Psoas muscle (tissue), 8 donors: Measurements from ENCODE around the gene RFC4. TPM values are rescaled to one million over a fixed set of nuclear protein-coding genes. Genes with fewer than 3 reads are reported as not detected.
"Not testable (repeated sequence)": the region's sequence is repeated elsewhere in the genome, so short reads cannot be mapped to it uniquely, and the experiment has no call there.

Experiments used
- ATAC-seq, 4 donors: fragments of 200-7000 bp; cut with Tn5 transposase; one replicate each; pipeline ENCODE4 v1.9.1; 2020; ENCODE audit warnings: moderate library complexity in 3 of 4, mild to moderate bottlenecking in 2 of 4
- DNase-seq, 2 donors: peaks; one replicate each; pipeline ENCODE4 v3.0.0-alpha.2; 2020
- H3K27ac ChIP-seq: fragments of 200-600 bp; one replicate; pipeline ENCODE4 v1.8.0; 2022
- H3K27me3 ChIP-seq, 3 donors: fragments of 200-600 bp in 1 of 3; one replicate each; pipeline versions ENCODE4 v1.6.1 to v1.8.0; 2013 to 2022; ENCODE audit warnings: low read length in 2 of 3, mild to moderate bottlenecking in 2 of 3, moderate library complexity in 1 of 3; ENCODE audit not compliant: insufficient read depth in 3 of 3
- H3K36me3 ChIP-seq, 2 donors: fragments of 200-600 bp in 1 of 2; one replicate each; pipeline versions ENCODE4 v1.6.1 to v1.8.0; 2013 to 2022; ENCODE audit warnings: low read depth in 1 of 2, mild to moderate bottlenecking in 1 of 2, moderate library complexity in 1 of 2; ENCODE audit not compliant: insufficient read depth in 1 of 2
- H3K4me1 ChIP-seq: fragments of 200-600 bp; one replicate; pipeline ENCODE4 v1.8.0; 2022
- H3K4me3 ChIP-seq: fragments of 200-600 bp; one replicate; pipeline ENCODE4 v1.8.0; 2022; ENCODE audit warnings: mild to moderate bottlenecking
- H3K9me3 ChIP-seq: fragments of 200-600 bp; one replicate; pipeline ENCODE4 v1.8.0; 2022
- CTCF ChIP-seq: fragments of 200-600 bp; IDR thresholded peaks from one replicate; pipeline ENCODE4 v1.8.0; 2022; ENCODE audit warnings: antibody characterized with exemption
- WGBS, 3 donors: extraction: QIAGEN DNeasy Blood & Tissue Kit; methylation state at CpG; one replicate each; pipeline versions ENCODE4 v1.1.6 to v1.1.7; 2013; 5-methylcytosine and 5-hydroxymethylcytosine counted together
- intact Hi-C, 2 donors: fragments of 100-400 bp; cut with DNase I; formaldehyde crosslinking; loops; one replicate each; pipeline versions ENCODE4 v1.11.0 to v1.14.2; 2022
- long read RNA-seq, 2 donors: library from polyadenylated mRNA; unstranded; transcript quantifications; one replicate each; pipeline ENCODE4 v2.0.0, GENCODE V29; 2021
- polyA plus RNA-seq, 3 donors: library from polyadenylated mRNA; stranded (reverse); fragments of 200-250 nt; gene quantifications; one replicate each; pipeline ENCODE4 v1.2.3, GENCODE V29; 2013
- total RNA-seq, 4 donors: library from RNA; stranded (reverse); fragmentation: NEBNext Ultra II Directional in 2 of 4; extraction: Animal tissue kit (Norgen Biotek cat#: 25700) in 2 of 4; gene quantifications; one replicate each; pipeline versions ENCODE4 v1.2.1 to v1.2.4, GENCODE V29; 2021 to 2023
- donor health status: healthy with polysubstance abuse.
- donor health status: DM: no; HTN: no; CAD: no; lungs with moderate emphysema.
- donor health status: Bipolar disorder and iron deficiency.
- donor health status: healthy.
- donor health status: DM: yes; HTN: yes; CAD: no.
- donor health status: DM: no; HTN: no; CAD: no.
- donor health status: DM: no; HTN: no; CAD: no.
- donor health status: DM: yes; HTN: yes; CAD: no.

The RFC4 gene
- total RNA-seq (1 to 10 TPM; 3.4 to 8.1 (median 6.0) TPM), polyA plus RNA-seq (10 to 100 TPM; 10.3 to 20.6 (median 17.2) TPM)
- long read RNA-seq, donor 1, partial matches to known transcripts = 0 of 2 reads
- long read RNA-seq, donor 1, other reads (novel, unspliced or antisense) = 0 of 2 reads
- long read RNA-seq, donor 2, transcript RFC4-201 (11 exons, 1,384 nt) = major isoform, 6 of 6 reads
- long read RNA-seq, donor 2, partial matches to known transcripts = 0 of 6 reads
- long read RNA-seq, donor 2, other reads (novel, unspliced or antisense) = 0 of 6 reads

- H3K9me3 ChIP-seq = no peaks in the 10 kb centered on the region
- H3K4me1 ChIP-seq = peaks cover 10% of the 10 kb centered on the region
- H3K27ac ChIP-seq = peak within 1 kb of the TSS; percentile 94
- intact Hi-C loops = loop anchor here in 1 of 2 donors (10.0 kb wide), 1 partner anchor 882 kb away; no protein-coding TSS in a partner anchor
- DNase-seq (peak; percentile 88 to 91), ATAC-seq (peak; percentile 96 to 100 (median 98))
- no peaks in the 10 kb centered on the region for H3K27me3 ChIP-seq
- TF ChIP-seq CTCF = no peak
- WGBS, 3 donors = 0 to 1% (median 0%) methylated on average over 70 of the region's 70 CpGs
- H3K4me3 ChIP-seq = peak within 1 kb of the TSS; percentile 98
- H3K36me3 ChIP-seq = peaks cover 0 to 25% of the 10 kb centered on the region in 2 donors
Observed at GRCh38 chr3:186806089-186807055, at the start of gene RFC4. Gene RFC4 (minus strand): TSS chr3:186806482. CDS start chr3:186804713, 1,769 bp downstream.

- no peak overlapping the region for H3K4me3 ChIP-seq
- H3K4me1 ChIP-seq = no peaks in the 10 kb centered on the region
- no peak for TF ChIP-seq CTCF
- 0% methylated on average over 1 of the region's 1 CpG for WGBS, 3 donors
- H3K36me3 ChIP-seq = no peaks in the 10 kb centered on the region
- intact Hi-C loops = loop anchor here in 1 of 2 donors (5.0 kb wide), 1 partner anchor 72 kb away; no protein-coding TSS in a partner anchor
- DNase-seq (no peak), ATAC-seq (no peak)
- no peaks in the 10 kb centered on the region for H3K9me3 ChIP-seq
- H3K27ac ChIP-seq = no peak overlapping the region
- no peaks in the 10 kb centered on the region for H3K27me3 ChIP-seq
Observed at GRCh38 chr3:186854954-186855353, 48.7 kb upstream of the RFC4 start.

GRCh38 chr3:186854146-186854545 is 47.9 kb upstream of the RFC4 start:
- no peak for DNase-seq
- WGBS, 3 donors = 95 to 98% (median 96%) methylated on average over 8 of the region's 8 CpGs
- intact Hi-C loops = loop anchor here in 1 of 2 donors (5.0 kb wide), 1 partner anchor 73 kb away; no protein-coding TSS in a partner anchor
- H3K4me1 ChIP-seq = no peaks in the 10 kb centered on the region
- H3K36me3 ChIP-seq = no peaks in the 10 kb centered on the region
- no peak for ATAC-seq
- no peak overlapping the region for H3K27ac ChIP-seq
- no peak overlapping the region for H3K4me3 ChIP-seq
- no peaks in the 10 kb centered on the region for H3K27me3 ChIP-seq
- no peaks in the 10 kb centered on the region for H3K9me3 ChIP-seq
- TF ChIP-seq CTCF = no peak

- no peak for TF ChIP-seq CTCF
- ATAC-seq = no peak
- no peaks in the 10 kb centered on the region for H3K4me1 ChIP-seq
- 87 to 93% (median 92%) methylated on average over 6 of the region's 6 CpGs for WGBS, 3 donors
- no peak overlapping the region for H3K27ac ChIP-seq
- intact Hi-C loops = loop anchor here in 1 of 2 donors (5.0 kb wide), 1 partner anchor 74 kb away; no protein-coding TSS in a partner anchor
- H3K36me3 ChIP-seq = no peaks in the 10 kb centered on the region
- DNase-seq = no peak
- H3K4me3 ChIP-seq = no peak overlapping the region
- no peaks in the 10 kb centered on the region for H3K27me3 ChIP-seq
- no peaks in the 10 kb centered on the region for H3K9me3 ChIP-seq
Observed at GRCh38 chr3:186852994-186853393, 46.7 kb upstream of the RFC4 start.

- not testable (repeated sequence) for DNase-seq, H3K4me1 ChIP-seq, H3K9me3 ChIP-seq, H3K4me3 ChIP-seq, H3K27ac ChIP-seq, H3K36me3 ChIP-seq, H3K27me3 ChIP-seq, ATAC-seq
- WGBS, 3 donors = 89 to 94% (median 93%) methylated on average over 3 of the region's 3 CpGs
- intact Hi-C loops = loop anchor here in 1 of 2 donors (5.0 kb wide), 1 partner anchor 75 kb away; no protein-coding TSS in a partner anchor
Observed at GRCh38 chr3:186851835-186852234, 45.6 kb upstream of the RFC4 start.
